IMR-90 (cell line): ENCODE data around the gene ERP29. TPM values are rescaled to one million over a fixed set of nuclear protein-coding genes. Genes with fewer than 3 reads are reported as not detected.

Experiments used
- microRNA-seq, 2 experiments: library from miRNA; stranded (forward) in 1 of 2; unstranded in 1 of 2; fragments of 10-50 nt in 1 of 2; fragments of <30 nt in 1 of 2; gene quantifications in 1 of 2; microRNA quantifications in 1 of 2; one replicate each; pipeline versions ENCODE3 to v1.1.0; 2013 to 2020; ENCODE audit not compliant: insufficient read depth in 1 of 2, insufficient read length in 1 of 2, unreplicated experiment in 1 of 2
- polyA plus RNA-seq, 3 experiments: library from polyadenylated mRNA; depleted of rRNA; stranded (reverse); fragments of >200 nt; gene quantifications; 2 replicates each; pipeline ENCODE4 v1.2.3, GENCODE V29; 2012; ENCODE audit warnings: low replicate concordance in 1 of 3
- small RNA-seq, 5 experiments: library from RNA; depleted of rRNA; stranded (forward); fragments of <200 nt; gene quantifications; one replicate each; pipeline ENCODE3, GENCODE V24; 2012
- total RNA-seq: library from RNA; depleted of rRNA; stranded (reverse); fragments of >200 nt; gene quantifications from 2 replicates; pipeline ENCODE4 v1.2.3, GENCODE V29; 2012; rRNA removed

Gene ERP29
- total and polyA plus RNA-seq, 2 of the 4 experiments (the other 2 are of a cell fraction) = 30.3 to 98.8 TPM

Small RNAs within 50 kb of the gene (microRNA-seq; reads per million reads assigned to microRNA genes)
- gene AC004024.1 (ENCODE audit: insufficient read depth, insufficient read length) = not detected
- 0 reads per million in 2 experiments for gene MIR3657 (ENCODE audit: insufficient read depth in 1 of 2, insufficient read length in 1 of 2, unreplicated experiment in 1 of 2)
- not detected for gene RF00019 (ENCODE audit: insufficient read depth, insufficient read length)

Small RNAs within 50 kb of the gene (small RNA-seq; reads per million reads assigned to genes)
- gene AC004024.1 = 0 reads per million in 5 experiments
- gene MIR3657 = 0 to 1.9 (median 0) reads per million in 5 experiments
- 0 reads per million in 5 experiments for gene RF00019

Other genes starting within 250 kb of the ERP29 start
- 12.5 and 16.0 TPM in 2 replicates for gene ALDH2, start 246.5 kb upstream of the ERP29 start, total RNA-seq
- gene ALDH2, start 246.5 kb upstream of the ERP29 start, polyA plus RNA-seq (2012; rRNA removed) = 35.0 and 41.2 TPM in 2 replicates
- gene MAPKAPK5, start 171.2 kb upstream of the ERP29 start, total RNA-seq = 34.4 and 44.6 TPM in 2 replicates
- gene MAPKAPK5, start 171.2 kb upstream of the ERP29 start, polyA plus RNA-seq (2012; rRNA removed) = 35.0 and 35.7 TPM in 2 replicates
- 4.7 and 8.4 TPM in 2 replicates for gene TMEM116, start 261 bp upstream of the ERP29 start, total RNA-seq
- 4.6 and 5.5 TPM in 2 replicates for gene TMEM116, start 261 bp upstream of the ERP29 start, polyA plus RNA-seq (2012; rRNA removed)
- 25.5 and 28.3 TPM in 2 replicates for gene NAA25, start 95.4 kb downstream of the ERP29 start, total RNA-seq
- gene NAA25, start 95.4 kb downstream of the ERP29 start, polyA plus RNA-seq (2012; rRNA removed) = 7.3 and 10.3 TPM in 2 replicates
- gene TRAFD1, start 112.1 kb downstream of the ERP29 start, total RNA-seq = 69.7 and 70.4 TPM in 2 replicates
- 34.7 and 41.3 TPM in 2 replicates for gene TRAFD1, start 112.1 kb downstream of the ERP29 start, polyA plus RNA-seq (2012; rRNA removed)